Activated naive CD4-positive, alpha-beta T cell treated with anti-CD3 and anti-CD28 coated beads, Interleukin-2, amount 50 U/mL, for 24 hours (primary cell): ENCODE results near the gene RAB36.

Experiments
- H3K27ac Mint-ChIP-seq: one replicate; pipeline ENCODE4 v1.8.0; 2021; ENCODE audit warnings: mild to moderate bottlenecking, mixed read lengths
- H3K27me3 Mint-ChIP-seq: one replicate; pipeline ENCODE4 v1.8.0; 2021; ENCODE audit warnings: mixed read lengths
- H3K36me3 Mint-ChIP-seq: one replicate; pipeline ENCODE4 v1.8.0; 2021; ENCODE audit warnings: mixed read lengths
- H3K4me1 Mint-ChIP-seq: one replicate; pipeline ENCODE4 v1.8.0; 2021; ENCODE audit warnings: mixed read lengths
- H3K4me3 Mint-ChIP-seq: one replicate; pipeline ENCODE4 v1.8.0; 2021; ENCODE audit warnings: mild to moderate bottlenecking, mixed read lengths
- H3K9me3 Mint-ChIP-seq: one replicate; pipeline ENCODE4 v1.8.0; 2021; ENCODE audit warnings: mixed read lengths

RAB36 gene

GRCh38 chr22:23144932-23145877, at the start of gene RAB36:
Gene RAB36, plus strand, starts transcription at chr22:23145477. Its CDS starts 1,140 bp downstream, at chr22:23146617.
- H3K4me1 Mint-ChIP-seq = peaks cover 59% of the 10 kb centered on the region
- H3K27ac Mint-ChIP-seq = peak within 1 kb of the TSS; percentile 41
- H3K36me3 Mint-ChIP-seq = no peaks in the 10 kb centered on the region
- H3K27me3 Mint-ChIP-seq = no peaks in the 10 kb centered on the region
- no peaks in the 10 kb centered on the region for H3K9me3 Mint-ChIP-seq
- H3K4me3 Mint-ChIP-seq = peak within 1 kb of the TSS; percentile 82

GRCh38 chr22:23095733-23096342, 49.4 kb upstream of the RAB36 start:
- Mint-ChIP-seq H3K27ac (no peak overlapping the region), H3K27me3 (no peaks in the 10 kb centered on the region), H3K4me1 (no peaks in the 10 kb centered on the region), H3K9me3 (no peaks in the 10 kb centered on the region), H3K36me3 (no peaks in the 10 kb centered on the region), H3K4me3 (no peak overlapping the region)

GRCh38 chr22:23097412-23098229, 47.7 kb upstream of the RAB36 start:
- no peaks in the 10 kb centered on the region for H3K27me3 Mint-ChIP-seq
- no peaks in the 10 kb centered on the region for H3K36me3 Mint-ChIP-seq
- no peak overlapping the region for H3K27ac Mint-ChIP-seq

GRCh38 chr22:23098230-23098705, 47.0 kb upstream of the RAB36 start:
- Mint-ChIP-seq H3K27ac (no peak overlapping the region), H3K27me3 (no peaks in the 10 kb centered on the region), H3K4me3 (no peak overlapping the region), H3K4me1 (no peaks in the 10 kb centered on the region), H3K9me3 (no peaks in the 10 kb centered on the region), H3K36me3 (no peaks in the 10 kb centered on the region)

More at GRCh38 chr22:23097412-23098229, 47.7 kb upstream of the RAB36 start:
- H3K9me3 Mint-ChIP-seq = no peaks in the 10 kb centered on the region
- no peak overlapping the region for H3K4me3 Mint-ChIP-seq
- no peaks in the 10 kb centered on the region for H3K4me1 Mint-ChIP-seq

- H3K36me3 Mint-ChIP-seq = no peaks in the 10 kb centered on the region
- no peaks in the 10 kb centered on the region for H3K27me3 Mint-ChIP-seq
- H3K9me3 Mint-ChIP-seq = no peaks in the 10 kb centered on the region
- no peaks in the 10 kb centered on the region for H3K4me1 Mint-ChIP-seq
- H3K4me3 Mint-ChIP-seq = no peak overlapping the region
- H3K27ac Mint-ChIP-seq = no peak overlapping the region
Observed at GRCh38 chr22:23098718-23099530, 46.4 kb upstream of the RAB36 start.

GRCh38 chr22:23099531-23099804, 45.8 kb upstream of the RAB36 start:
- Mint-ChIP-seq H3K4me3 (no peak overlapping the region), H3K27ac (no peak overlapping the region), H3K4me1 (no peaks in the 10 kb centered on the region), H3K36me3 (no peaks in the 10 kb centered on the region), H3K9me3 (no peaks in the 10 kb centered on the region), H3K27me3 (no peaks in the 10 kb centered on the region)

GRCh38 chr22:23100124-23100801, 45.0 kb upstream of the RAB36 start:
- Mint-ChIP-seq H3K9me3 (no peaks in the 10 kb centered on the region), H3K27ac (no peak overlapping the region), H3K4me1 (no peaks in the 10 kb centered on the region), H3K4me3 (no peak overlapping the region), H3K36me3 (no peaks in the 10 kb centered on the region), H3K27me3 (no peaks in the 10 kb centered on the region)

GRCh38 chr22:23101524-23101923, 43.8 kb upstream of the RAB36 start:
- H3K4me1 Mint-ChIP-seq = no peaks in the 10 kb centered on the region
- no peaks in the 10 kb centered on the region for H3K27me3 Mint-ChIP-seq
- H3K4me3 Mint-ChIP-seq = no peak overlapping the region
- no peaks in the 10 kb centered on the region for H3K9me3 Mint-ChIP-seq
- no peak overlapping the region for H3K27ac Mint-ChIP-seq
- H3K36me3 Mint-ChIP-seq = no peaks in the 10 kb centered on the region

GRCh38 chr22:23102002-23102655, 43.1 kb upstream of the RAB36 start:
- no peaks in the 10 kb centered on the region for H3K9me3 Mint-ChIP-seq
- H3K27ac Mint-ChIP-seq = no peak overlapping the region
- H3K4me1 Mint-ChIP-seq = no peaks in the 10 kb centered on the region
- H3K4me3 Mint-ChIP-seq = no peak overlapping the region
- no peaks in the 10 kb centered on the region for H3K27me3 Mint-ChIP-seq
- H3K36me3 Mint-ChIP-seq = no peaks in the 10 kb centered on the region

- H3K9me3 Mint-ChIP-seq = no peaks in the 10 kb centered on the region
- H3K27ac Mint-ChIP-seq = no peak overlapping the region
- H3K4me1 Mint-ChIP-seq = no peaks in the 10 kb centered on the region
- H3K4me3 Mint-ChIP-seq = no peak overlapping the region
- no peaks in the 10 kb centered on the region for H3K36me3 Mint-ChIP-seq
- H3K27me3 Mint-ChIP-seq = no peaks in the 10 kb centered on the region
Observed at GRCh38 chr22:23102776-23103175, 42.5 kb upstream of the RAB36 start.

- no peak overlapping the region for H3K4me3 Mint-ChIP-seq
- no peaks in the 10 kb centered on the region for H3K36me3 Mint-ChIP-seq
- no peaks in the 10 kb centered on the region for H3K27me3 Mint-ChIP-seq
- no peaks in the 10 kb centered on the region for H3K4me1 Mint-ChIP-seq
- H3K27ac Mint-ChIP-seq = no peak overlapping the region
- H3K9me3 Mint-ChIP-seq = no peaks in the 10 kb centered on the region
Observed at GRCh38 chr22:23103199-23103954, 41.9 kb upstream of the RAB36 start.

GRCh38 chr22:23104187-23104971, 40.9 kb upstream of the RAB36 start:
- Mint-ChIP-seq H3K27me3 (no peaks in the 10 kb centered on the region), H3K27ac (no peak overlapping the region), H3K9me3 (no peaks in the 10 kb centered on the region), H3K36me3 (no peaks in the 10 kb centered on the region), H3K4me3 (no peak overlapping the region), H3K4me1 (no peaks in the 10 kb centered on the region)

- no peaks in the 10 kb centered on the region for H3K36me3 Mint-ChIP-seq
- H3K9me3 Mint-ChIP-seq = no peaks in the 10 kb centered on the region
- no peaks in the 10 kb centered on the region for H3K4me1 Mint-ChIP-seq
- no peak overlapping the region for H3K27ac Mint-ChIP-seq
- no peak overlapping the region for H3K4me3 Mint-ChIP-seq
- H3K27me3 Mint-ChIP-seq = no peaks in the 10 kb centered on the region
Observed at GRCh38 chr22:23105304-23105703, 40.0 kb upstream of the RAB36 start.
